ENCODE measurements around the gene NPL. TPM values are rescaled to one million over a fixed set of nuclear protein-coding genes. Genes with fewer than 3 reads are reported as not detected.

Gene NPL
- total RNA-seq, 2 donors from 2014 or later, result 0.99 to 2.6 TPM

GRCh38 chr1:182835806-182836205 lies 46.2 kb downstream of the NPL start:
- no peak for DNase-seq
- Histone ChIP-seq H3K27me3 (no peaks in the 10 kb centered on the region), H3K36me3 (replicated peaks in 1 of 2; ENCODE audit: insufficient read depth in 1 of 2, low read depth in 2 of 2) (no peaks in the 10 kb centered on the region), H3K4me3 (no peak overlapping the region), H3K4me1 (peaks cover 12% of the 10 kb centered on the region), H3K27ac (no peak overlapping the region), H3K9me3 (no peaks in the 10 kb centered on the region)
- 88 to 91% methylated on average over 9 to 10 of the region's 10 CpGs for WGBS, 2 donors
- intact Hi-C loops (cut with DNase I), result no loop called here
- TF ChIP-seq CTCF (IDR thresholded peaks at IDR 0.05), result no peak
- TF ChIP-seq POLR2A (IDR thresholded peaks at IDR 0.05), result no peak
- no peak for ATAC-seq

GRCh38 chr1:182839209-182840066 lies 49.9 kb downstream of the NPL start, which contains the start of gene DHX9:
DHX9 (plus strand) TSS chr1:182839347; CDS start chr1:182842567, 3,220 bp downstream.
- ATAC-seq (peak; percentile 94), DNase-seq (peak; percentile 95 to 98 (median 96))
- Histone ChIP-seq H3K27ac (peak within 1 kb of the TSS; percentile 94 to 97 (median 94)), H3K4me3 (peak within 1 kb of the TSS; percentile 76 to 82), H3K9me3 (no peaks in the 10 kb centered on the region), H3K27me3 (peaks cover 0 to 3% of the 10 kb centered on the region in 2 donors), H3K4me1 (peaks cover 33% of the 10 kb centered on the region), H3K36me3 (replicated peaks in 1 of 2; ENCODE audit: insufficient read depth in 1 of 2, low read depth in 2 of 2) (no peaks in the 10 kb centered on the region)
- peak in 4 of 7 experiments; percentile 18 to 39 (median 35) for TF ChIP-seq CTCF (IDR thresholded peaks at IDR 0.05)
- peak; percentile 84 to 92 (median 89) for TF ChIP-seq POLR2A (IDR thresholded peaks at IDR 0.05)
- WGBS, 2 donors, result 0% methylated on average over 30 to 72 of the region's 92 CpGs
- intact Hi-C loops (cut with DNase I), result no loop called here

- Histone ChIP-seq H3K4me3 (no peak overlapping the region), H3K27ac (peak overlapping the region in 3 of 4 donors; percentile 20 to 97 (median 94)), H3K4me1 (peaks cover 40% of the 10 kb centered on the region), H3K36me3 (replicated peaks in 1 of 2; ENCODE audit: insufficient read depth in 1 of 2, low read depth in 2 of 2) (peaks cover 0 to 6% of the 10 kb centered on the region in 2 donors), H3K27me3 (peaks cover 0 to 3% of the 10 kb centered on the region in 2 donors), H3K9me3 (no peaks in the 10 kb centered on the region)
- ATAC-seq (no peak), DNase-seq (no peak)
- intact Hi-C loops (cut with DNase I), result no loop called here
- TF ChIP-seq CTCF (IDR thresholded peaks at IDR 0.05) (no peak), POLR2A (IDR thresholded peaks at IDR 0.05) (no peak)
- WGBS, 2 donors, result 42 to 47% methylated on average over 10 of the region's 10 CpGs
Observed at GRCh38 chr1:182841368-182841988, 51.9 kb downstream of the NPL start.

GRCh38 chr1:182842265-182842664 lies 52.7 kb downstream of the NPL start:
- Histone ChIP-seq H3K4me1 (peaks cover 40% of the 10 kb centered on the region), H3K9me3 (no peaks in the 10 kb centered on the region), H3K36me3 (replicated peaks in 1 of 2; ENCODE audit: insufficient read depth in 1 of 2, low read depth in 2 of 2) (peaks cover 0 to 6% of the 10 kb centered on the region in 2 donors), H3K27ac (peak overlapping the region in 1 of 4 donors; percentile 97), H3K4me3 (no peak overlapping the region), H3K27me3 (peaks cover 0 to 3% of the 10 kb centered on the region in 2 donors)
- DNase-seq, result no peak
- 46 to 48% methylated on average over 4 of the region's 4 CpGs for WGBS, 2 donors
- no peak for TF ChIP-seq POLR2A (IDR thresholded peaks at IDR 0.05)
- TF ChIP-seq CTCF (IDR thresholded peaks at IDR 0.05), result no peak
- ATAC-seq, result no peak
- intact Hi-C loops (cut with DNase I), result no loop called here
